Pancreas (tissue), 10 donors: ENCODE measurements around the gene RAD1. TPM values are rescaled to one million over a fixed set of nuclear protein-coding genes. Genes with fewer than 3 reads are reported as not detected.
A peak's percentile ranks its signal among the peaks of the same experiment; 100 is the strongest.

Source experiments
- ATAC-seq, 4 donors: fragments of 200-7000 bp; cut with Tn5 transposase; one replicate each; pipeline versions ENCODE4 v1.8.0 to v1.9.1; 2020; ENCODE audit warnings: mild to moderate bottlenecking in 4 of 4, moderate library complexity in 4 of 4
- DNase-seq, 6 donors: peaks; one replicate each; pipeline ENCODE4 v3.0.0-alpha.2; 2020
- FAIRE-seq: peaks from 2 replicates; lab custom pipeline; 2012; peaks lifted over from hg19 to GRCh38; lab: Jason Lieb, UNC
- H3K27ac ChIP-seq, 4 donors: fragments of 200-600 bp; sonication (generic); 1 replicate in 3 of 4; 2 replicates in 1 of 4; pipeline versions ENCODE4 v1.5.0 to v1.8.0; 2020
- H3K27me3 ChIP-seq, 4 donors: fragments of 200-600 bp; one replicate each; pipeline ENCODE4 v1.8.0; 2021
- H3K36me3 ChIP-seq, 3 donors: fragments of 200-600 bp; sonication (generic) in 1 of 3; one replicate each; pipeline versions ENCODE4 v1.5.0 to v1.8.0; 2020 to 2021
- H3K4me1 ChIP-seq, 3 donors: fragments of 200-600 bp; one replicate each; pipeline ENCODE4 v1.8.0; 2021
- H3K4me3 ChIP-seq, 4 donors: fragments of 200-600 bp; sonication (generic) in 2 of 4; one replicate each; pipeline versions ENCODE4 v1.5.0 to v1.8.0; 2020 to 2021
- H3K9me3 ChIP-seq, 4 donors: fragments of 200-600 bp; one replicate each; pipeline ENCODE4 v1.8.0; 2021
- WGBS, 2 donors: extraction: QIAGEN DNeasy Blood & Tissue Kit; methylation state at CpG; one replicate each; pipeline ENCODE4 v1.1.7; 2013; 5-methylcytosine and 5-hydroxymethylcytosine counted together
- intact Hi-C, 3 donors: fragments of 100-400 bp; cut with DNase I; formaldehyde crosslinking; loops; one replicate each; pipeline versions ENCODE4 v1.11.1 to v1.14.2; 2022
- polyA plus RNA-seq, 2 donors: library from polyadenylated mRNA; stranded (reverse); fragments of 200-250 nt; gene quantifications; one replicate each; pipeline ENCODE4 v1.2.3, GENCODE V29; 2013
- total RNA-seq, 6 donors: library from RNA; stranded (reverse); fragmentation: NEBNext Ultra II Directional in 4 of 6; extraction: Animal tissue kit (Norgen Biotek cat#: 25700) in 4 of 6; gene quantifications; one replicate each; pipeline versions ENCODE4 v1.2.1 to v1.2.4, GENCODE V29; 2021 to 2023
- TF ChIP-seq, protein P1 (sequence below), 4 donors: fragments of 200-600 bp; sonication (generic) in 3 of 4; IDR thresholded peaks; one replicate each; pipeline versions ENCODE4 v1.5.0 to v1.8.0; 2021; ENCODE audit warnings: antibody characterized with exemption in 4 of 4
- donor health status: healthy with polysubstance abuse.
- donor health status: DM: no; HTN: no; CAD: no; lungs with moderate emphysema.
- donor health status: DM: no; HTN: no; CAD: no.
- donor health status: control.
- donor health status: control.
- donor health status: Bipolar disorder and iron deficiency.
- donor health status: DM: yes; HTN: yes; CAD: no.
- donor health status: DM: no; HTN: no; CAD: no.
- donor health status: DM: no; HTN: no; CAD: no.
- donor health status: DM: yes; HTN: yes; CAD: no.

RAD1 gene
- total and polyA plus RNA-seq, 8 donors = 3.5 to 10.1 (median 5.8) TPM

DNA sequence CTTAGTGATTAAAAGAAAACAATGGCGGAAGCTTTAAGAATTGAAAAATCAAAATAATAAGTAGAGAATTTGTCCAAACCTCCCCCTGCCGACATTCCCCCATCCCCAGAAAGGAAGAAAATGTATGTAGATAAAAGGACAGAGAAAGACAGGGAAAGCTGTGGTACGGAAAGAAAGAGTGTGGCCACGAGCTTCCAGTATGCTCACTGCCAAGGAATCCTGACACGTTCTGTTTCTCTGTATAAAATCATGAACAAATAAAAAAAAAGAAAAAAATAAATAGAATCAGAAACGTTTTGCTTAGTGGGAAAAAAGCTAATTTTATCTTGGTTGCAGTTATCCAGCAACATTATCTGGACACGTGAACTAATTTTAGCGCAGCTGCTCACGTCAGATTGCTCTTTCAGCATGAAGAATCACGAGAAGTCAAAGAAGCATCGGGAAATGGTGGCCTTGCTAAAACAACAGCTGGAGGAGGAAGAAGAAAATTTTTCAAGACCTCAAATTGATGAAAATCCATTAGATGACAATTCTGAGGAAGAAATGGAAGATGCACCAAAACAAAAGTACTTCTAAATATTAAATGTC lies 29.2 kb upstream of the RAD1 start:
- TF ChIP-seq, protein P1, sequence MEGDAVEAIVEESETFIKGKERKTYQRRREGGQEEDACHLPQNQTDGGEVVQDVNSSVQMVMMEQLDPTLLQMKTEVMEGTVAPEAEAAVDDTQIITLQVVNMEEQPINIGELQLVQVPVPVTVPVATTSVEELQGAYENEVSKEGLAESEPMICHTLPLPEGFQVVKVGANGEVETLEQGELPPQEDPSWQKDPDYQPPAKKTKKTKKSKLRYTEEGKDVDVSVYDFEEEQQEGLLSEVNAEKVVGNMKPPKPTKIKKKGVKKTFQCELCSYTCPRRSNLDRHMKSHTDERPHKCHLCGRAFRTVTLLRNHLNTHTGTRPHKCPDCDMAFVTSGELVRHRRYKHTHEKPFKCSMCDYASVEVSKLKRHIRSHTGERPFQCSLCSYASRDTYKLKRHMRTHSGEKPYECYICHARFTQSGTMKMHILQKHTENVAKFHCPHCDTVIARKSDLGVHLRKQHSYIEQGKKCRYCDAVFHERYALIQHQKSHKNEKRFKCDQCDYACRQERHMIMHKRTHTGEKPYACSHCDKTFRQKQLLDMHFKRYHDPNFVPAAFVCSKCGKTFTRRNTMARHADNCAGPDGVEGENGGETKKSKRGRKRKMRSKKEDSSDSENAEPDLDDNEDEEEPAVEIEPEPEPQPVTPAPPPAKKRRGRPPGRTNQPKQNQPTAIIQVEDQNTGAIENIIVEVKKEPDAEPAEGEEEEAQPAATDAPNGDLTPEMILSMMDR (IDR thresholded peaks at IDR 0.05) = no peak
- intact Hi-C loops = no loop called here
- Histone ChIP-seq H3K4me3 (no peak overlapping the region), H3K36me3 (peaks cover 0 to 42% (median 9%) of the 10 kb centered on the region in 3 donors), H3K9me3 (no peaks in the 10 kb centered on the region), H3K27me3 (no peaks in the 10 kb centered on the region), H3K27ac (no peak overlapping the region), H3K4me1 (no peaks in the 10 kb centered on the region)
- DNase-seq = no peak
- FAIRE-seq = no peak
- ATAC-seq = no peak
- WGBS, 2 donors = 82 to 89% methylated on average over 11 of the region's 11 CpGs

DNA sequence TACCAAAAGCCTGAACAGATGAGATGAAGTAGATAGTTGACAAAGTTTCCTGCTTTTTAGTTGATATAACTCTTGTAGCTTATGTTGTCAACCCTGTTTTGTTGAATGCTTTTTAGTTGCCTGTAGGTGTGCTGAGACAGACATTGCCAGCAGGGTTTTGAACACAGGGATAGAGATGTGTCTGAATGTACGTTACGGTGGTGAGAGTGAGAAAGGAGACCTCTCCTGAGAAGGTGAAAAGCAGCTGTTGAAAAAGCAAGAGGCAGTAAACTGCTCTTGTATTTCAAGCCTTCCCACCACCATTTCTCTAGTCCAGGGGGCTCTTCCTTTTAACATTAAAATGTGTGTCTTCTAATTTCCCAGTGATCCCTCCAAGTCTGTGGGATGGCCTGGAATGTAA lies 28.7 kb upstream of the RAD1 start:
- WGBS, 2 donors = 96 to 98% methylated on average over 2 of the region's 2 CpGs
- no peaks in the 10 kb centered on the region for H3K4me1 ChIP-seq
- H3K36me3 ChIP-seq = peaks cover 0 to 42% (median 9%) of the 10 kb centered on the region in 3 donors
- DNase-seq (no peak), FAIRE-seq (no peak), ATAC-seq (no peak)
- H3K4me3 ChIP-seq = no peak overlapping the region
- H3K27ac ChIP-seq = no peak overlapping the region
- intact Hi-C loops = no loop called here
- H3K27me3 ChIP-seq = no peaks in the 10 kb centered on the region
- H3K9me3 ChIP-seq = no peaks in the 10 kb centered on the region
- TF ChIP-seq, protein P1 (IDR thresholded peaks at IDR 0.05) = no peak

DNA sequence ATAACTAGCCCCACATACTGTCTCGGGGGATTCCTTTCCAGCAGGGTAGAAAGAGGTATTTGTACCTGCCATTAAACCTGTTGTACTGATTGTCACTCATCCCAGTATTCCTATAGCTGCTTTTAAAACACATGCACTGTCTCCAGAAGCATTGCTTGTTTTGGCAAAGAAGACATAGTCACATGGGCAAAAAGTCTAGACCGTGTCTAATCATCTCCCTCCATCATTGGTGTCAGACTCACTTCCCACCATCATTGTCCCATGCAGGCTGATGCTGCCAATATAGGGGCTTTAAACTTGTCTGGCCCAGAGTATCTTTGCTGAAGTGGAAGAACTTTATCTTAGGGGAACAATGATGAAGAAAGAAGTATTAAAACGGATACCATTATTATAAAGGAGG lies 26.6 kb upstream of the RAD1 start:
- ATAC-seq = no peak
- Histone ChIP-seq H3K4me1 (no peaks in the 10 kb centered on the region), H3K9me3 (no peaks in the 10 kb centered on the region), H3K36me3 (peaks cover 0 to 57% (median 23%) of the 10 kb centered on the region in 3 donors), H3K4me3 (no peak overlapping the region), H3K27ac (no peak overlapping the region), H3K27me3 (no peaks in the 10 kb centered on the region)
- 75 to 79% methylated on average over 3 of the region's 3 CpGs for WGBS, 2 donors
- TF ChIP-seq, protein P1 (IDR thresholded peaks at IDR 0.05) = no peak
- intact Hi-C loops = no loop called here
- no peak for DNase-seq
- FAIRE-seq = no peak

DNA sequence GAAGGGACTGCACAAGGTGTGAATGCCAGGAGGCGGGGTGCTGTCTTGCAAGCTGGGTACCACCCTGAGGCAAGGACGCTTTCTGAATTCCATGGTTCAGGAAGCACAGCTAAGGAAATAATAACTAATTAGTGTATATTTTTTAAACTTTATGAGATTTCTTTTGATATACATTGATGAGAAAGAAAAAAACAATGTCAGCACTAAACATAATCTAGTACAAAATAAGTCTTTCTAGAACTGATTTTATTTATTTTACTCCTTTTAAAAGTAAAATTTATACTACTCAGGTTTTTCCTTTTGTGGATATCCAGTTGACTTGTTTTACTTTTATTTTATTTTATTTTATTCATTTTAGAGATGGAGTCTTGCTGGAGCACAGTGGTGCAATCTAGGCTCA lies 17.6 kb upstream of the RAD1 start:
- FAIRE-seq (no peak), DNase-seq (no peak), ATAC-seq (no peak)
- peaks cover 11 to 18% (median 14%) of the 10 kb centered on the region in 3 donors for H3K4me1 ChIP-seq
- TF ChIP-seq, protein P1 (IDR thresholded peaks at IDR 0.05) = no peak
- H3K27ac ChIP-seq = no peak overlapping the region
- 90 to 92% methylated on average over 2 of the region's 2 CpGs for WGBS, 2 donors
- H3K9me3 ChIP-seq = no peaks in the 10 kb centered on the region
- intact Hi-C loops = no loop called here
- no peak overlapping the region for H3K4me3 ChIP-seq
- peaks cover 0 to 21% (median 18%) of the 10 kb centered on the region in 3 donors for H3K36me3 ChIP-seq
- no peaks in the 10 kb centered on the region for H3K27me3 ChIP-seq

DNA sequence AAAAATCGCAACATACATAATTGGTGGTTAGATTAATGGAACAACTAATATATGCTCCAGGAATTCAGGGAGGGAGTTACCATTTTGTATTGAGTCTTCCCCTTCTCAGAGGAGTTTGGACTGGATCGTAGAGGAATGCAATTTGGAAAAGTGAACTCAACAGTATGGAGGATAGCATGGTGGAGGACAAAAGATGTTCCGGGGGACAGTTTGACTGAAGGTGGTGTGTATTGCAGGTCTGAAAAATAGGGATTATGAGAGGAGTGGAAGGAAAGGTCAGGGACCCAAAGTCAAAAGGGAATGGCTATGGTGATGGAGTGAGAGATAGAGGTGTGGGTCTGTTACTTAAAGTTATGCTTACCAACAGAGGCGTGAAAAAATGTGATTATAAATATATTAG lies 15.6 kb upstream of the RAD1 start:
- ATAC-seq (no peak), FAIRE-seq (no peak), DNase-seq (no peak)
- Histone ChIP-seq H3K27ac (peak overlapping the region in 2 of 4 donors; percentile 91 to 94), H3K27me3 (no peaks in the 10 kb centered on the region), H3K36me3 (peaks cover 0 to 8% (median 5%) of the 10 kb centered on the region in 3 donors), H3K4me1 (peaks cover 11 to 18% (median 14%) of the 10 kb centered on the region in 3 donors), H3K9me3 (no peaks in the 10 kb centered on the region), H3K4me3 (peak overlapping the region in 3 of 4 donors; percentile 70 to 92 (median 72))
- 51 to 54% methylated on average over 4 of the region's 4 CpGs for WGBS, 2 donors
- intact Hi-C loops = no loop called here
- TF ChIP-seq, protein P1 (IDR thresholded peaks at IDR 0.05) = no peak
